ENCODE data around the gene CHRM4. TPM values are rescaled to one million over a fixed set of nuclear protein-coding genes. Genes with fewer than 3 reads are reported as not detected.

The CHRM4 gene
- total RNA-seq (2022; extraction: Qiagen RNA extraction), result 0.48 to 0.80 TPM (median 0.63 TPM) in 5 replicates

DNA sequence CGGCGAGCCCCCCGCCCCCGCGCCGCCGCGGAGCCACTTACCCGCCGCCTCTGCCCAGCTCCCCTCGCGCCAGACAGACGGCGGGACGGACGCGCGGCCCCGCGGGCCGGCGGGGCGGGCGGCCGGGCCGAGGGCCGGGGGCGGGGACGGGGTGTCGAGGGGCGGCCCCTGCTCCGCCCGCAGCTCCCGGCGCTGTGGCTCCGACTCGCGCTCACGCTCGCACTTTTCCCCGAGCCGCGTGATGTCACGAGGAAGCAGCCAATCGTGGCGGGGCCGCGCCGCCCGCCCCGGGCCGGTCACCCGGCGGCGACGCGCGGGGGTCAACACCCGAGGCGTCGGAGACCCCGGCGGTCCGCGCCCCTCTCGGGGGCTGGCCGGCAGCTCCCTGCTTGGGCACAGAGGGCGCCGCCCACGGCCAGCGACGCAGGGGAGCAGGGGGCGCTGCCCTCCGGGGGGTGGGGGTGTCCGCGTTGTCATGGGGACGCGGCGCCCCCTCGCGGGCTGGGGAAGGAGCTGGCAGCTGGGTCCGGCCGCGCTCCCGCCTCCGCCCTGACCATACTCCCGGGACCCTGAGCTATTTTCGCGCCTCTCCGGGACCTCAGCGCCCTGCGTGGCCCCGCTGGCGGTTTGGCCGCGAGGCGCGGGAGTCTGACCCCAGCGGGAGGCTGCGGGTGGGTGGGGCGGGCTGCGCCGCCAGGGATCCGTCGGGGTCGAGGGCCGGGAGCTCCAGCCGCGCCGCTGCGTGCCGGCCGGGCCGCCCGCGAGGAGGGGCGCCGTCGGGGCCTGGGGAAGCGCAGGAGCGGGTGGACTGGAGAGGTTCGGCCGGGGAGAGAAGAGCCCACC lies at the start of gene CHRM4:
CHRM4 (minus strand) TSS at position 199 of the 843 bp plus-strand sequence. CDS start 5,219 bp downstream, outside the sequence.

DNA sequence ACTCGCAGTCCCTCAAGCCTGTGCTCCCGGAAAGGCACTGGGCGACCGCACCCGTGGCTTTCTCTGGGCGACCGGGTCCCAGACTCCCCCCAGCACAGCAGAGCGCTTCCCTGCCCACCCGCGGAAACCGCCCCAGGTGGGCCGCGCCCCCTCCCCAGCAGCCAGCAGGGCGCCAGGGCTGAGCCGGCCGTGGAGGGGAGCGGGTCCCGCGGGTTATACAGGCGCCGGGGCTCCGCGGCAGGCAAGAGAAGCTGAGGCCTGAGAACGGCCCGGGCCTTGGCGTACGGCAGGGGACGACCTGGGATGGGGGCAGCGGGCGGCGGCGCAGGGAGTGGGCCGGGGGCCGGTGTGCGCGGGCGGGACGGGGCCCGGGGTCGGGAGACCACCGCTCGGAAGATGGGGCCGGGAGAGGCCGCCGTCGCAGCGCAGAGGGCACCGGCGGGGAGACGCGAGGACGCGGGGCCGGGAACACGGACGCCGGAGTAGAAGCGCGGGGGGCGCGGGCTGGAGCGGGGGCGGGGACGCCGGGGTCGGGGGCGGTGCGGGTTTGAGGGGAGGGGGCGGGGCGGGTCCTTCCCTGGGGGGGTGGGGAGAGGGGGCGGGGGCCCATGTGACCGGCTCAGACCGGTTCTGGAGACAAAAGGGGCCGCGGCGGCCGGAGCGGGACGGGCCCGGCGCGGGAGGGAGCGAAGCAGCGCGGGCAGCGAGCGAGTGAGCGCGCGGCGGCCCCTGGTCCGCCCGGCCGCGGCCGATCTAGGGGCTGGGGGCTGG lies 10.3 kb downstream of the CHRM4 start, which contains the start of gene MDK:
MDK (plus strand) TSS at position 622 of the 771 bp plus-strand sequence. CDS start 389 bp downstream, outside the sequence.

GRCh38 chr11:46346886-46347636 lies 44.5 kb downstream of the CHRM4 start, which contains the start of gene DGKZ:
Gene DGKZ (plus strand): TSS chr11:46347463. CDS start chr11:46347660, 197 bp downstream.

Other genes starting within 250 kb of the CHRM4 start
- gene CREB3L1, start 114.1 kb downstream of the CHRM4 start, total RNA-seq (2022; extraction: Qiagen RNA extraction), result 3.3 to 5.9 TPM (median 5.1 TPM) in 5 replicates
- 31.7 to 56.4 TPM (median 53.6 TPM) in 5 replicates for gene DGKZ, start 44.3 kb downstream of the CHRM4 start, total RNA-seq (2022; extraction: Qiagen RNA extraction)
- 14.5 to 20.6 TPM (median 20.0 TPM) in 5 replicates for gene MDK, start 10.1 kb downstream of the CHRM4 start, total RNA-seq (2022; extraction: Qiagen RNA extraction)
- 13.3 to 20.4 TPM (median 19.2 TPM) in 5 replicates for gene AMBRA1, start 202.2 kb upstream of the CHRM4 start, total RNA-seq (2022; extraction: Qiagen RNA extraction)
- 4.7 to 6.2 TPM (median 5.5 TPM) in 5 replicates for gene HARBI1, start 225.5 kb upstream of the CHRM4 start, total RNA-seq (2022; extraction: Qiagen RNA extraction)
- gene ATG13, start 225.8 kb upstream of the CHRM4 start, total RNA-seq (2022; extraction: Qiagen RNA extraction), result 45.7 to 53.8 TPM (median 49.5 TPM) in 5 replicates